NCI-H2227 (cell line): ENCODE data around the gene ARL14EPL.
"Not testable (repeated sequence)": the region's sequence is repeated elsewhere in the genome, so short reads cannot be mapped to it uniquely, and the experiment has no call there.

Source experiments
- DNase-seq: peaks from one replicate; lab custom pipeline; 2025; ENCODE audit not compliant: unreplicated experiment; lab: John Stamatoyannopoulos, UW

The ARL14EPL gene

GRCh38 chr5:116046261-116046660, 14.0 kb downstream of the ARL14EPL start:
- no peak for DNase-seq

- no peak for DNase-seq
Observed at GRCh38 chr5:116046823-116047222, 14.6 kb downstream of the ARL14EPL start.

- DNase-seq: no peak
Observed at GRCh38 chr5:116058346-116058936, 26.2 kb downstream of the ARL14EPL start.

- no peak for DNase-seq
Observed at GRCh38 chr5:116062352-116062751, 30.1 kb downstream of the ARL14EPL start.

- DNase-seq: no peak
Observed at GRCh38 chr5:116063950-116064349, 31.7 kb downstream of the ARL14EPL start.

GRCh38 chr5:116068028-116068632, 35.9 kb downstream of the ARL14EPL start:
- DNase-seq: peak; percentile 36

GRCh38 chr5:116071211-116071610, 38.9 kb downstream of the ARL14EPL start:
- DNase-seq: no peak

- no peak for DNase-seq
Observed at GRCh38 chr5:116075191-116075831, 43.0 kb downstream of the ARL14EPL start.

GRCh38 chr5:116076496-116076895, 44.2 kb downstream of the ARL14EPL start:
- DNase-seq: no peak

GRCh38 chr5:116078199-116078598, 45.9 kb downstream of the ARL14EPL start:
- no peak for DNase-seq

GRCh38 chr5:116084287-116084691, 52.0 kb downstream of the ARL14EPL start:
- DNase-seq: peak; percentile 9

- DNase-seq: peak; percentile 83
Observed at GRCh38 chr5:116084871-116085715, 52.8 kb downstream of the ARL14EPL start, which contains the start of gene COMMD10. TSS of gene COMMD10 (plus strand) at chr5:116085025.

- DNase-seq: not testable (repeated sequence)
Observed at GRCh38 chr5:116086309-116086708, 54.0 kb downstream of the ARL14EPL start.

GRCh38 chr5:116088062-116088461, 55.8 kb downstream of the ARL14EPL start:
- no peak for DNase-seq

- no peak for DNase-seq
Observed at GRCh38 chr5:116090302-116090701, 58.0 kb downstream of the ARL14EPL start.

GRCh38 chr5:116091416-116091815, 59.1 kb downstream of the ARL14EPL start:
- DNase-seq: no peak

GRCh38 chr5:116097301-116097700, 65.0 kb downstream of the ARL14EPL start:
- DNase-seq: no peak

GRCh38 chr5:116098998-116099397, 66.7 kb downstream of the ARL14EPL start:
- DNase-seq: no peak

GRCh38 chr5:116104941-116105340, 72.7 kb downstream of the ARL14EPL start:
- not testable (repeated sequence) for DNase-seq
